ENCODE measurements around the gene PRCC.

DNA sequence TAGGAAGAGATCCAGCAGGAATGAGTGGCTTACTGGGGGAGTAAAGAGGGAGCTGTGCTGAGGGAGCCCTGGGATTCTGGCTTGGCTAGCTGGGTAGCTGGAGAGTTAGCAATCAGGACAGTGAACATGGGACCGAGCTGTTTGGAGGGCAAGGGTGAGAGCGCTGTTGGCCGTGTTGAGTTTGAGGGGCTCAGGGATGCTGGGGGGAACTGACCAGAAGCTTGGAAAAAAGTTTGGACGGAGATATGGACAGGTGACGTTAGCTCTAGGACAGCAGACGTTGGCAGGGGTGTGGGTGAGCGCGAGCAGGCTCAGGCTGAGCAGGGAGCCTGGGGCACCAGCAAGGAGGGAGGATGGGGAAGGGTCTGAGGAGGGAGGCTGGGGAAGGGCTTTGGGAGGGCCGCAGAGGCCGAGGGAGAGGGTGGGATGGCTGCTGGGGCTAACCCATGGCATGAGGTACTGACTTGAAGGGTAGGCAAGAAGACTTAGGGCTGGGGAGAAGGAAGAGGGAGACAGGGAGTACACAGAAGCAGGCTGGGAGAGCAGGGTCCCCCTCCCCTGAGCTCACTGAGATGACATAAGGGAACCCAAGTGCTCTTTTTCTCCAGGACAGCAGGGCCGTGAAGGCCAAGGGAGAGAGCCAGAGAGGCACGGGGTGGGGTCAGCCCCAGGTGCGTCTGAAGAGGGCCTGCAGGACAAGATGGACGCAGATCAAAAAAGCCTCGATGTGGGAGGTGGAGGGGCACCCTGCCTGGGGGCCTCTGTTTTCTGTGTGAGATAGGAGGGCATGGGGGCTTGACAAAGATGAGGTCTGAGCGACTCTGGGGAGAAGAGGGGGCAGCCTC lies 41.1 kb downstream of the PRCC start:
- TF ChIP-seq, protein P1, sequence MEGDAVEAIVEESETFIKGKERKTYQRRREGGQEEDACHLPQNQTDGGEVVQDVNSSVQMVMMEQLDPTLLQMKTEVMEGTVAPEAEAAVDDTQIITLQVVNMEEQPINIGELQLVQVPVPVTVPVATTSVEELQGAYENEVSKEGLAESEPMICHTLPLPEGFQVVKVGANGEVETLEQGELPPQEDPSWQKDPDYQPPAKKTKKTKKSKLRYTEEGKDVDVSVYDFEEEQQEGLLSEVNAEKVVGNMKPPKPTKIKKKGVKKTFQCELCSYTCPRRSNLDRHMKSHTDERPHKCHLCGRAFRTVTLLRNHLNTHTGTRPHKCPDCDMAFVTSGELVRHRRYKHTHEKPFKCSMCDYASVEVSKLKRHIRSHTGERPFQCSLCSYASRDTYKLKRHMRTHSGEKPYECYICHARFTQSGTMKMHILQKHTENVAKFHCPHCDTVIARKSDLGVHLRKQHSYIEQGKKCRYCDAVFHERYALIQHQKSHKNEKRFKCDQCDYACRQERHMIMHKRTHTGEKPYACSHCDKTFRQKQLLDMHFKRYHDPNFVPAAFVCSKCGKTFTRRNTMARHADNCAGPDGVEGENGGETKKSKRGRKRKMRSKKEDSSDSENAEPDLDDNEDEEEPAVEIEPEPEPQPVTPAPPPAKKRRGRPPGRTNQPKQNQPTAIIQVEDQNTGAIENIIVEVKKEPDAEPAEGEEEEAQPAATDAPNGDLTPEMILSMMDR (IDR thresholded peaks at IDR 0.05; ENCODE audit: low read length) = no peak
- no peak for TF ChIP-seq EZH2 (IDR thresholded peaks at IDR 0.05; ENCODE audit: borderline replicate concordance, low read length)
